M059J (cell line): ENCODE data around the gene AARS1. TPM values are rescaled to one million over a fixed set of nuclear protein-coding genes. Genes with fewer than 3 reads are reported as not detected.
"Not testable (repeated sequence)": the region's sequence is repeated elsewhere in the genome, so short reads cannot be mapped to it uniquely, and the experiment has no call there.

Source experiments
- DNase-seq: peaks from one replicate; pipeline ENCODE4 v3.0.0-alpha.2; 2012; ENCODE audit warnings: low read depth
- total RNA-seq: library from RNA; depleted of rRNA; stranded (reverse); fragments of >200 nt; shearing (Covaris generic); gene quantifications from 2 replicates; pipeline ENCODE4 v1.2.3, GENCODE V29; 2014; rRNA removed

The AARS1 gene
- total RNA-seq = 38.9 and 68.8 TPM in 2 replicates

DNA sequence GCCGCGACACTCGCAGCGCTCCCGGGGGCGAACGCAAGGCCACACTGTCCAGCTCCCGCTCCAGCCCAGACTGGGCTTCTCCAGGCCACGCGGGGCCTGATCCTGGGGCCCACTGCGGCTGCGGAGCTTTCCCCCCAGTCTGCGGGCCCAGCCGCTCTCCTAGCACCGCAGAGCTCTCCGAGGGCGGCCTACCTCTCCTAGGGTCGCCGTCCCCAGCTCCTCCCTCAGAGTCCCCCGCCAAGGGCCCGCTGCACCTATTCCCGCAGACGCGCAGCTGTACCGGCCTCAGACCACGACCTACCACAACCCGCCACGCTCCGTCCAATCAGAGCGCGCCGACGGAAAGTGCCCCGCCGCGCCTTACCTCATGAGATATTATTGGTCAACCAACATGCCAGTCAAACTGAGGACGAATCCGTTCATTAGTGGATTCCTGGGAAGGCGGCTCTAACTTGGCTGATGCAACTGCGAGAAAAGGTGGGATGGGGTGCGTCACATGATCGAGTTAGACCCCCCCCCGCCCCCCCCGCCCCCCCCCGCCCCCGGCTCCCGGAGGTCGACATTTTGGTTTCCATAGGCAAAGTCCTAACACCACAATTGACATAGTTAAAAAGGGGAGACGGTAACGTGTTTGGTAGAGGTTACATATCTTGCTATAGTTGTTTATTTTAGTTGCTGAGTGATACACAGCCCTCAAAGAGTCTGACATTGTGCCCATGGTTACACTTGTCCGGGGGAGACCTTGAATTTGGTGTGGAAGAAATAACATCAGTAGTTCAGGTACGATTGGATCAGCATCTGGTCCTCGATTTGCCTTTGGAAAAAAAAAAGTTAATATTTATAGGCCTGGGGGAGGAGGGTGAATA, at the start of gene AARS1:
Gene AARS1 (minus strand): TSS at position 278 of the 866 bp plus-strand sequence. CDS start 6,743 bp downstream, outside the sequence.
- DNase-seq = peak; percentile 100

DNA sequence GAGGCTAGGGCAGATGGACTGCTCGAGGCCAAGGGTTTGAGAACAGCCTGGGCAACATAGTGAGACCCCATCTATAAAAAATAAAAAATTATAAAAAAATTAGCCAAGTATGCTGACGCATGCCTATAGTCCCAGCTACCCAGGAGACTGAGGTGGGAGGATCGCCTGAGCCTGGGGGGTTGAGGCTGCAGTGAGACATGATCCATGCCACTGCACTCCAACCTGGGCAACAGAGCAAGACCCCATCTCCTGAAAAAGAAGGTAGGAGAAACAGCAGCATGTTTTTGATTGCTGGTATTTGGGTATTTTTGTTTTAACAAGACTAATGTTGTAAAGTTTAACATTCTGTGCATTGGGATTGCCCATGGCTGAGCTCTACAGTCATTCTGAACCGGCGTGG, 48.5 kb upstream of the AARS1 start:
- DNase-seq = no peak

GRCh38 chr16:70332728-70333127, 43.4 kb upstream of the AARS1 start:
- not testable (repeated sequence) for DNase-seq

DNA sequence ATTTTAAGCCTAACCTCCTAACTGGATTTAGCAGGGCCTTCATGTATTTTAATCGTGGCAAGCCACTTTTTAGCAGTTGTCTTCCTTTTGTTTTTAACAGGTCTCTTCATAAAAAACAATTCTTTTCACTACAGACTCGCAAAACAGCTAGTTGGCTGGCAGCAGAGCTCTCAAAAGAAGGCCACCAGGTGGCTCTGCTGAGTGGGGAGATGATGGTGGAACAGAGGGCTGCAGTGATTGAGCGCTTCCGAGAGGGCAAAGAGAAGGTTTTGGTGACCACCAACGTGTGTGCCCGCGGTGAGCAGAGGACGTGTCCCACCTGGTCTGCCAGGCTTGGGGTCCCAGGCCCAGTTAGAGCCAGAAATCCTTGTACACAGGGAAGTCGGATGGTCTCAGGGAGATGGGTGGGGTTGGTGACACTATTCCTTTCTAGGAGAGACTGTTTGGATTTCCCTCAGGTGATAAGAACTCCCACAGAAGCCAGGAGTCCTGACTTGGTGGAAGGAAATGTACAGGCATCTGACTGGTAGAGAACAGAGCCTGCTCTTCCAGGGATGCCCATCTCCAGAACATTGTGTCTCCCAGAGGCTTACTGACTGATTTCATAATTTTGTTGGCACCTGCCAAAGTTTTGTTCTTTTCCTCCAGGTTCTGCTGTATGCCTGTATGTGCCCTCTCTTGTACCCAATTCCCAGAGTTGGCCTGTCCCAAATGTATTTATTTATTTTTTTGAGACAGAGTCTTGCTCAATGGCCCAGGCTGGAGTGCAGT, 42.5 kb upstream of the AARS1 start:
- no peak for DNase-seq

DNA sequence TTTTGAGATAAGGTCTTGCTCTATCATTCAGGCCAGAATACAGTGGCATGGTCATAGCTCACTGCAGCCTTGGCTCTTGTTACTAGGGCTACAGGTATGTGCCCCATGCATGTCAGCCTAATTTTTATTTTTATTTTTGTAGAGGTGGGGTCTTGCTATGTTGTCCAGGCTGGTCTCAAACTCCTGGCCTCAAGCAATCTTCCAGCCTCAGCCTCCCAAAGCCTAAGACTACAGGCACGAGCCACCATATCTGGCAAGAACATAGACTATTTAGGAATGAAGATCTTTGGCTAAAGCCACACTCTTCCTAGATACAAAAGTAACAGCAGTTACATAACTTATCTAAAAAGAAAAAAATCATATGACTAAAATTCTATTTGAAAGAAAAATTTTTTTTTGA, 41.8 kb upstream of the AARS1 start:
- DNase-seq = no peak

GRCh38 chr16:70324998-70325747, 35.9 kb upstream of the AARS1 start:
- DNase-seq = no peak

GRCh38 chr16:70320121-70320520, 30.8 kb upstream of the AARS1 start:
- no peak for DNase-seq

DNA sequence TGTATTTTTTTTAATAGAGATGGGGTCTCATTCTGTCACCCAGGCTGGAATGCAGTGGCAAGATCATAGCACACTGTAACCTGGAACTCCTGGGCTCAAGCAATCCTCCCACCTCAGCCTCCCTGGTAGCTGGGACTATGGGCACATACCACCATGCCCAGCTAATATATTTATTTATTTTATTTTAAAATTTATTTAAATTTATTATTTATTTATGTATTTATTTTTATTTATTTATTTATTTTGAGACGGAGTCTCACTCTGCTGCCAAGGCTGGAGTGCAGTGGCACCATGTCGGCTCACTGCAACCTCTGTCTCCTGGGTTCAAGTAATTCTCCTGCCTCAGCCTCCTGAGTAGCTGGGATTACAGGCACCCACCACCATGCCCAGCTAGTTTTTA, 18.4 kb upstream of the AARS1 start:
- not testable (repeated sequence) for DNase-seq

DNA sequence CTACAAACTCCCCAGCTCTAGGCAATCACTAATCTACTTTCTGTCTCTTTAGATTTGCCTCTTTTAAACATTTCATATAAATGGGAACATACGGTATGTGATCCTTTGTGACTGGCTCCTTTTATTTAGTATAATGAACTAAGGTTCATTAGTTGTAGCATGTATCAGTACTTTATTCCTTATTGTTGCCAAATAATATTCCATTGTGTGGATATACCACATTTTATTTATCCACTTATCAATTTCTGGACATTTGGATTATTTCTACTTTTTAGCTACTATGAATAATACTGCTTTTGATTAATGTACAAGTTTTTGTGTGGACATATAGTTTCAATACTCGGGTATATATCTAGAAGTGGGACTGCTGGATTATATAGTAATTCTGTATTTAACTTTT, 17.6 kb upstream of the AARS1 start:
- DNase-seq = no peak

DNA sequence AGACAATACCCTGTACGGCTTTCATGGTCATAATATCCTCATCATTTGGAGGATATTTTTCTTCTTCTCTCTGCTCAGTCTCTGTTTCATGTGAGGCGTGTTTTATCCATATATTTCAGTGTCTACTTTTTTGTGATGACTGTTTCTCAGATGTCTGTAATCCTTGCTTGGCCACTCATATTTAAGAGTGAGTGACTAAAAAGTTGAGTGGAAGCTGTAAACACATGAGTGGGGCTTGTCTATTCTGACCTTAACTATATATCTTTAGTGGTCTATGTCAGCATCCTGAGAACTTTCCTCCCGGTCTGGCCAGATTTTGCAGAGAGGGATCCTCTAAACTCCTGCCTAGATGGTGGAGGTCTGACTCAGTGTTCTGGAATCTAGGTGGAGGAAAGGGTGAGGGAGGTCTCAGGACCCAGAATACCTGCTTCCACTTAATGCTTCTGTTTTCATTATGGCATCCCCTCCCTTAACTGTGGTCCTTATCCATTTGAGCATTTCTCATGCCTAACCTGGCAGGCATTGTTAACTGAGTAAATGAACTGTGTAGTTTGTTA, 15.7 kb upstream of the AARS1 start:
- peak; percentile 36 for DNase-seq

DNA sequence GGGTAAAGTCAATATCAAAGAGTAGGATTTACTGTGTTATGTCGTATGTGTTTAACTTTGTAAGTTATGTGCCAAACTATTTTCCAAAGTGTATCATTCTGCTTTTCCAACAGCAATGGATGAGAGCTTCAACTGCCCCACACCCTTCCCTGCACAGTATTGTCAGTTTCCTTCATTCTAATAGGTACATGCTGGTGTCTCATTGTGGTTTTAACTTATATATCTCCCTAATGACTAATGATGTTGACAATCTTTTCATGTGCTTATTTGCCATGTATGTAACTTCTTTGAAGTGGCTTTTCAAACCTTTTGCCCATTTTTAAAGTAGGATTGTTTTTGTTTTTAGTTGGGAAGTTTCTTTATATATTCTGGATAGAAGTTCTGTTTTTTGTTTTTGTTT, 13.4 kb upstream of the AARS1 start:
- DNase-seq = no peak

DNA sequence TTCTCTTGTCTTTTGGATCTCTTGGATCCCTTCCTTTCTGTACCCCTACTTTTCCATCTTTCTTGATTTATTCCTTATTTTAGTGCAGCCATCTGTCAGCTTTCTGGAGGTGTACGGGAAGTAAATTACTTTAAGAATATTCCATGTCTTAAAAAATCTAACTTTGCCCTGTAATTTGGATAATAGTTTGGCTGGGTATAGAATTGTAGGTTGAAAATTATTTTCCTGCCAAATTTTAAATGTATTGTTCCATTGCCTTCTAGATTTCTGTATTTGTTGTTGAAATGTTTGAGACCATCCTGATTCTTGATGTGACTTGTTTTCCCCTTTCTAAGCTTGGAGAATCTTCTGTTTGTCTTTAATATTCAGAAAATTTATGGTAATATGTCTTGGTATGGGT, 11.8 kb upstream of the AARS1 start:
- no peak for DNase-seq

- peak; percentile 72 for DNase-seq
Measured at GRCh38 chr16:70298988-70299938, 10.0 kb upstream of the AARS1 start, which contains the start of gene DDX19B. DDX19B (plus strand) TSS chr16:70299186; CDS start chr16:70299298, 112 bp downstream.

GRCh38 chr16:70295634-70296033, 6.3 kb upstream of the AARS1 start:
- DNase-seq = no peak

DNA sequence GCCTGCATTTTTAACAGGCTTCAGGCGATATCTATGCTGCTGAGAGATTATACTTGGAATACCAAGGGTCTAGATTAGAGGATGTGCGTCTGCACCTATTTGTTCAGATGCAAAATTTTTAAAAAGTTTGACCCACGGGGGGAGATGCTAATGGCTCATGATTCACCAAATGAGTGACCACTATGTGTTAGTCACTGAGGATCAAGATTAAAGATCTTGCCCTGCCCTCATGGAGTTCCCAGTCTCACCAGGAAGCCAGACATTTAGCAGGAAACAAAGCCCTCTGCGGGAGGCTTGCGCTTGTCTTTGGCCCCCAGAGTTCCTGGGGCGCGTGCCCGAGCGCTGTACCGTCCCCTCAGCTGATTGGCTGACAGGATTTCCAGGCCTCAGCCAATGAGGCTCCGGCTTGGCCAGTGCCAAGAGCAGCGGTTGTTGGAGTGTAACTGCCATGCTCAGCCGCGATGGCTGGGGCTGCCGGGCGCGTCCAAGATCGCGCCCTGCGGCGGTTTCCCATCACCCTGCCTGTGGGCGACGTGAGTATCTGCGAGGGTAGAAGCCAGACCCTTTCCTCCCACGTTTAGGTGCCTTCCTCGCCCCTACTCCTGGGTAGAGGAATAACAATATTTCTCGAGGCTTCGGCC, 5.2 kb upstream of the AARS1 start:
- no peak for DNase-seq

GRCh38 chr16:70292148-70292547, 2.8 kb upstream of the AARS1 start:
- DNase-seq = not testable (repeated sequence)

- DNase-seq = no peak
Measured at GRCh38 chr16:70290949-70291519, 1.7 kb upstream of the AARS1 start.

GRCh38 chr16:70287304-70287971, 1.9 kb downstream of the AARS1 start:
- not testable (repeated sequence) for DNase-seq

DNA sequence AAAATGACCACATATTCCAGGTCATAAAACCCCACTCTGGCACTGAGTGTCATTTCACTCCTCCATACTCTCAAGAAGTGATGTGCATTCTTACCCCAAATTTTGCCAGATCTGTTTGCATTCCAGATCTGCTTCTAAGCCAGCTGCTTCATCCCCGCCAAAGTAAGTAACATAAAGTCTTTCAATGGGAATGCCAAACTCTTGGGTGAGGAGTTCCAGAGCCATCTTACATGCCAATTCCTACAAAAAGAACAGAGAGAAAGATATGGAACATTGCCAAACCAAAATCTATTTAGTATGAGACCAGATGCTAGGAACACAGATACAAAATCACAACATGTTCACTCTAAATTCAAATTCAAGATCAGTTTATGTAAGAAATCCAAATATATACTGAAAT, 12.9 kb downstream of the AARS1 start:
- no peak for DNase-seq
